ENCODE data around the gene PPP3CA.

- TF ChIP-seq CTCF (IDR thresholded peaks at IDR 0.05; ENCODE audit: low read depth, low read length) (no peak), POLR2A (IDR thresholded peaks at IDR 0.05; ENCODE audit: extremely low read depth, insufficient read length) (no peak), MAX (IDR thresholded peaks at IDR 0.05; ENCODE audit: low read depth, low read length) (no peak)
These were observed 88.4 kb downstream of the PPP3CA start for GRCh38 chr4:101258883-101259282.

Measured in NB4 (cell line).